ENCODE measurements around the gene SLC38A8.

Gene SLC38A8

GRCh38 chr16:84084570-84085270 lies 42.1 kb upstream of the SLC38A8 start:
- H3K36me3 ChIP-seq (ENCODE audit: insufficient read depth, low read length) = peaks cover 64% of the 10 kb centered on the region
- 0 out of 2 replicates have a peak, but pooled peaks cover 10% of the 10 kb centered on the region for H3K79me2 ChIP-seq (ENCODE audit: insufficient read depth, low read length)
- H3K27me3 ChIP-seq (ENCODE audit: insufficient read depth, low read length, poor library complexity, severe bottlenecking) = no peaks in the 10 kb centered on the region
- H4K20me1 ChIP-seq (ENCODE audit: insufficient read depth, low read length, poor library complexity, severe bottlenecking) = no peaks in the 10 kb centered on the region
- H3K4me2 ChIP-seq (ENCODE audit: low read depth, low read length, poor library complexity, severe bottlenecking) = peak overlapping the region; percentile 39
- no peaks in the 10 kb centered on the region for H3K9me3 ChIP-seq (ENCODE audit: insufficient read depth, low read depth, low read length)
- peaks cover 42% of the 10 kb centered on the region for H3K4me1 ChIP-seq (ENCODE audit: insufficient read depth, low read length, poor library complexity, severe bottlenecking)
- no peak overlapping the region for H3K4me3 ChIP-seq (ENCODE audit: low read length, poor library complexity, severe bottlenecking)
- H3F3A ChIP-seq (ENCODE audit: low read depth) = peaks cover 6% of the 10 kb centered on the region; the same call in 1 of the 2 replicates
- H3K9ac ChIP-seq (ENCODE audit: low read depth, low read length, poor library complexity, severe bottlenecking) = peak overlapping the region; percentile 71
- peak; percentile 89 for TF ChIP-seq CTCF (conservative IDR thresholded peaks at IDR 0.05; ENCODE audit: low read length)
- no peak for TF ChIP-seq EZH2phosphoT487 (IDR thresholded peaks at IDR 0.05; ENCODE audit: borderline replicate concordance)
- no peaks in the 10 kb centered on the region for H3K9me2 ChIP-seq (replicated peaks; ENCODE audit: low read depth, low read length)
- no peak overlapping the region for H2AFZ ChIP-seq (ENCODE audit: low read length)

- peaks cover 15% of the 10 kb centered on the region; the same call in 1 of the 2 replicates for H3K79me2 ChIP-seq (ENCODE audit: insufficient read depth, low read length)
- H3F3A ChIP-seq (ENCODE audit: low read depth) = peaks cover 4% of the 10 kb centered on the region; the same call in 1 of the 2 replicates
- no peaks in the 10 kb centered on the region for H3K27me3 ChIP-seq (ENCODE audit: insufficient read depth, low read length, poor library complexity, severe bottlenecking)
- no peak overlapping the region for H2AFZ ChIP-seq (ENCODE audit: low read length)
- no peak overlapping the region for H3K9ac ChIP-seq (ENCODE audit: low read depth, low read length, poor library complexity, severe bottlenecking)
- H3K4me1 ChIP-seq (ENCODE audit: insufficient read depth, low read length, poor library complexity, severe bottlenecking) = peaks cover 28% of the 10 kb centered on the region
- H3K36me3 ChIP-seq (ENCODE audit: insufficient read depth, low read length) = peaks cover 76% of the 10 kb centered on the region
- no peak overlapping the region for H3K4me3 ChIP-seq (ENCODE audit: low read length, poor library complexity, severe bottlenecking)
- H4K20me1 ChIP-seq (ENCODE audit: insufficient read depth, low read length, poor library complexity, severe bottlenecking) = no peaks in the 10 kb centered on the region
- H3K4me2 ChIP-seq (ENCODE audit: low read depth, low read length, poor library complexity, severe bottlenecking) = no peak overlapping the region
- no peaks in the 10 kb centered on the region for H3K9me3 ChIP-seq (ENCODE audit: insufficient read depth, low read depth, low read length)
- no peak for TF ChIP-seq EZH2phosphoT487 (IDR thresholded peaks at IDR 0.05; ENCODE audit: borderline replicate concordance)
- TF ChIP-seq CTCF (conservative IDR thresholded peaks at IDR 0.05; ENCODE audit: low read length) = no peak
- no peaks in the 10 kb centered on the region for H3K9me2 ChIP-seq (replicated peaks; ENCODE audit: low read depth, low read length)
These were observed 40.4 kb upstream of the SLC38A8 start for GRCh38 chr16:84082835-84083569.

DNA sequence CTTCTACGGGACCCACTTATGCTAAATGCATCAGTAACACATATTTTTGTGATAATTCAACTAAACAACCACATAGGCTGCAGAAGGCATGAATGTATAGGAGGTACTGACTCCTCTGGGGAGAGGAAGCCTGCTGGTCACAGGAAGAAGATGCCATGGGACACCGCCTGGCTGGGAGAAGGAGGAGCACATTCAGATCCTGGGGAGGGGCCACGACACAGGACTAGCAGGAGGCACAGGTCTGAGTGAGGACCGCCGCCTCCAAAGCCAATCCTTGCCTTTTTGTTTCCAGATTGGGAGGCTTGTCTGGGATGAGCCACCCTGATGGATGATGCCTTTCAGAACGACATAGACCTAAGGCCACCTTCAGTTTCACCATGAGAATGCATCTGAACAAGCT lies 39.5 kb upstream of the SLC38A8 start:
- Histone ChIP-seq H3K4me3 (ENCODE audit: low read length, poor library complexity, severe bottlenecking) (no peak overlapping the region), H3K9me2 (replicated peaks; ENCODE audit: low read depth, low read length) (no peaks in the 10 kb centered on the region), H3K79me2 (ENCODE audit: insufficient read depth, low read length) (peaks cover 21% of the 10 kb centered on the region; the same call in 1 of the 2 replicates), H2AFZ (ENCODE audit: low read length) (no peak overlapping the region), H3K27me3 (ENCODE audit: insufficient read depth, low read length, poor library complexity, severe bottlenecking) (no peaks in the 10 kb centered on the region), H4K20me1 (ENCODE audit: insufficient read depth, low read length, poor library complexity, severe bottlenecking) (no peaks in the 10 kb centered on the region), H3K9ac (ENCODE audit: low read depth, low read length, poor library complexity, severe bottlenecking) (no peak overlapping the region), H3K4me1 (ENCODE audit: insufficient read depth, low read length, poor library complexity, severe bottlenecking) (peaks cover 19% of the 10 kb centered on the region), H3F3A (ENCODE audit: low read depth) (no peaks in the 10 kb centered on the region), H3K36me3 (ENCODE audit: insufficient read depth, low read length) (peaks cover 81% of the 10 kb centered on the region), H3K9me3 (ENCODE audit: insufficient read depth, low read depth, low read length) (no peaks in the 10 kb centered on the region), H3K4me2 (ENCODE audit: low read depth, low read length, poor library complexity, severe bottlenecking) (no peak overlapping the region)
- TF ChIP-seq CTCF (conservative IDR thresholded peaks at IDR 0.05; ENCODE audit: low read length) (no peak), EZH2phosphoT487 (IDR thresholded peaks at IDR 0.05; ENCODE audit: borderline replicate concordance) (no peak)
